IMR-90 (cell line): ENCODE data around the gene LAMA2. TPM values are rescaled to one million over a fixed set of nuclear protein-coding genes. Genes with fewer than 3 reads are reported as not detected.

Experiments
- ATAC-seq: fragments of 200-7000 bp; cut with Tn5 transposase; 2 replicates; pipeline ENCODE4 v1.9.1; 2020; ENCODE audit warnings: low read depth, mild to moderate bottlenecking, moderate library complexity
- BruUV-seq: library from RNA; stranded (reverse); fragments of 400-500 nt; replicated peaks from 2 replicates; lab custom pipeline; 2021; lab: Mats Ljungman, UMichigan
- CTCF ChIA-PET: fragments of 300-600 bp; formaldehyde crosslinking; extraction: SDS; loops from one replicate; lab custom pipeline; 2021; ENCODE audit warnings: antibody characterized with exemption; lab: Yijun Ruan, JAX
- POLR2A ChIA-PET: fragments of 300-600 bp; sonication (Branson Sonifier 250); formaldehyde crosslinking; loops from one replicate; lab custom pipeline; 2022; ENCODE audit warnings: antibody characterized with exemption; ENCODE audit not compliant: unreplicated experiment; lab: Charles Lee
- DNase-seq: peaks from one replicate; pipeline ENCODE4 v3.0.0; 2013
- H2AFZ ChIP-seq: replicated peaks from 2 replicates; pipeline ENCODE3; 2013; ENCODE audit warnings: low read length, mild to moderate bottlenecking; ENCODE audit not compliant: poor library complexity
- H2AK5ac ChIP-seq: 2 replicates; pipeline ENCODE4 v1.6.1; 2013; ENCODE audit warnings: low read depth, low read length, inconsistent platforms
- H2AK9ac ChIP-seq: replicated peaks from 2 replicates; pipeline ENCODE3; 2013; ENCODE audit warnings: mild to moderate bottlenecking, low read depth, low read length, moderate library complexity; ENCODE audit not compliant: poor library complexity
- H2BK120ac ChIP-seq: 2 replicates; pipeline ENCODE4 v1.6.1; 2013; ENCODE audit warnings: low read depth, low read length, inconsistent platforms
- H2BK15ac ChIP-seq: 3 replicates; pipeline ENCODE4 v1.6.1; 2013; ENCODE audit warnings: low read depth, low read length, inconsistent platforms
- H2BK20ac ChIP-seq: 2 replicates; pipeline ENCODE4 v1.6.1; 2013; ENCODE audit warnings: low read depth, mild to moderate bottlenecking, inconsistent platforms, low read length, moderate library complexity
- H2BK5ac ChIP-seq: 2 replicates; pipeline ENCODE4 v1.6.1; 2013; ENCODE audit warnings: mild to moderate bottlenecking, low read depth, low read length, inconsistent platforms; ENCODE audit not compliant: poor library complexity, severe bottlenecking
- H3K14ac ChIP-seq: replicated peaks from 2 replicates; pipeline ENCODE4 v1.6.1; 2013; ENCODE audit warnings: low read depth, low read length, inconsistent platforms
- H3K18ac ChIP-seq: 2 replicates; pipeline ENCODE4 v1.6.1; 2013; ENCODE audit warnings: low read depth, low read length, control low read depth
- H3K23ac ChIP-seq: 2 replicates; pipeline ENCODE4 v1.6.1; 2013; ENCODE audit warnings: low read depth, low read length, inconsistent platforms
- H3K27ac ChIP-seq: 2 replicates; pipeline ENCODE4 v1.5.1; 2013; ENCODE audit warnings: mild to moderate bottlenecking, control low read depth, low read length; ENCODE audit not compliant: insufficient read depth
- H3K27me3 ChIP-seq: 2 replicates; pipeline ENCODE4 v1.6.1; 2013; ENCODE audit warnings: low read length; ENCODE audit not compliant: control insufficient read depth, insufficient read depth
- H3K36me3 ChIP-seq: 2 replicates; pipeline ENCODE4 v1.6.1; 2013; ENCODE audit warnings: low read length, mixed read lengths; ENCODE audit not compliant: control insufficient read depth, insufficient read depth
- H3K4ac ChIP-seq: 2 replicates; pipeline ENCODE4 v1.6.1; 2013; ENCODE audit warnings: low read depth, low read length, inconsistent platforms
- H3K4me1 ChIP-seq: 2 replicates; pipeline ENCODE4 v1.6.1; 2013; ENCODE audit warnings: low read length, mixed read lengths; ENCODE audit not compliant: control insufficient read depth, insufficient read depth
- H3K4me2 ChIP-seq: 2 replicates; pipeline ENCODE4 v1.6.1; 2013; ENCODE audit warnings: low read depth, mild to moderate bottlenecking, control low read depth, low read length, moderate library complexity
- H3K4me3 ChIP-seq: 2 replicates; pipeline ENCODE4 v1.5.1; 2013; ENCODE audit warnings: low read depth, mild to moderate bottlenecking, control low read depth, low read length, moderate library complexity; ENCODE audit not compliant: insufficient read depth
- H3K56ac ChIP-seq: 2 replicates; pipeline ENCODE4 v1.6.1; 2013; ENCODE audit warnings: low read length, inconsistent platforms; ENCODE audit not compliant: insufficient read depth; ENCODE audit errors: extremely low read depth
- H3K79me1 ChIP-seq, 2 experiments: 2 replicates each; pipeline ENCODE4 v1.6.1; 2013; ENCODE audit warnings: low read length in 2 of 2, inconsistent platforms in 1 of 2, low read depth in 1 of 2
- H3K9ac ChIP-seq: 2 replicates; pipeline ENCODE4 v1.6.1; 2013; ENCODE audit warnings: low read depth, low read length, control low read depth
- H3K9me1 ChIP-seq: 2 replicates; pipeline ENCODE4 v1.6.1; 2013; ENCODE audit warnings: low read length, inconsistent platforms; ENCODE audit not compliant: insufficient read depth
- H3K9me3 ChIP-seq: 2 replicates; pipeline ENCODE4 v1.6.1; 2013; ENCODE audit warnings: low read length; ENCODE audit not compliant: control insufficient read depth, insufficient read depth
- H4K20me1 ChIP-seq: 2 replicates; pipeline ENCODE4 v1.6.1; 2013; ENCODE audit warnings: low read length, inconsistent platforms; ENCODE audit not compliant: insufficient read depth
- H4K5ac ChIP-seq: 2 replicates; pipeline ENCODE4 v1.6.1; 2013; ENCODE audit warnings: mild to moderate bottlenecking, low read depth, low read length, control low read depth
- H4K8ac ChIP-seq, 2 experiments: 2 replicates each; pipeline ENCODE4 v1.6.1; 2013; ENCODE audit warnings: low read depth in 2 of 2, low read length in 2 of 2, control low read depth in 1 of 2, inconsistent platforms in 1 of 2
- H4K91ac ChIP-seq: 2 replicates; pipeline ENCODE4 v1.6.1; 2013; ENCODE audit warnings: low read depth, low read length, inconsistent platforms; ENCODE audit not compliant: insufficient read depth
- BHLHE40 ChIP-seq: fragments of 150-350 bp; IDR thresholded peaks from 2 replicates; pipeline ENCODE4 v1.6.1; 2016; ENCODE audit warnings: mild to moderate bottlenecking, low read depth, low read length
- ELK1 ChIP-seq: fragments of 150-350 bp; IDR thresholded peaks from 2 replicates; pipeline ENCODE4 v1.6.1; 2016; ENCODE audit warnings: low read depth, mild to moderate bottlenecking, low read length, moderate library complexity, borderline replicate concordance
- USF2 ChIP-seq: fragments of 150-350 bp; IDR thresholded peaks from 2 replicates; pipeline ENCODE4 v1.6.1; 2017; ENCODE audit warnings: mild to moderate bottlenecking, antibody characterized with exemption, low read length, low read depth
- WGBS, 2 experiments: methylation state at CpG; one replicate each; pipeline versions ENCODE4 v1.1.5 to v1.1.7; 2013; ENCODE audit warnings: missing lambda C conversion rate in 2 of 2; ENCODE audit not compliant: insufficient read length in 1 of 2; ENCODE audit errors: extremely low coverage in 2 of 2; 5-methylcytosine and 5-hydroxymethylcytosine counted together
- dilution Hi-C: fragments of 300-500 bp; cut with HindIII; formaldehyde crosslinking; loops from one replicate; pipeline ENCODE4 v1.14.3; 2018; ENCODE audit warnings: low sequenced_read_pairs; ENCODE audit not compliant: unreplicated experiment
- in situ Hi-C: fragments of 300-500 bp; cut with MboI; formaldehyde crosslinking; loops from 3 replicates; pipeline ENCODE4 v1.14.3; 2019; ENCODE audit warnings: low sequenced_read_pairs, inconsistent platforms, mixed read lengths
- intact Hi-C: fragments of 100-400 bp; cut with micrococcal nuclease; formaldehyde crosslinking; loops from 2 replicates; pipeline ENCODE4 v1.10.0; 2022
- polyA plus RNA-seq, 3 experiments: library from polyadenylated mRNA; depleted of rRNA; stranded (reverse); fragments of >200 nt; gene quantifications; 2 replicates each; pipeline ENCODE4 v1.2.3, GENCODE V29; 2012; ENCODE audit warnings: low replicate concordance in 1 of 3
- total RNA-seq: library from RNA; depleted of rRNA; stranded (reverse); fragments of >200 nt; gene quantifications from 2 replicates; pipeline ENCODE4 v1.2.3, GENCODE V29; 2012

The LAMA2 gene
- total and polyA plus RNA-seq, 2 of the 4 experiments (the other 2 are of a cell fraction) = 9.9 to 13.3 TPM

GRCh38 chr6:129297592-129297991 lies 414.7 kb downstream of the LAMA2 start:
- H2AK5ac ChIP-seq = no peak overlapping the region
- TF ChIP-seq BHLHE40 (no peak), ELK1 (no peak), USF2 (no peak)
- H4K91ac ChIP-seq = no peak overlapping the region
- H3K4me3 ChIP-seq = no peak overlapping the region
- no peak overlapping the region for H2AFZ ChIP-seq
- DNase-seq (no peak), ATAC-seq (no peak)
- H3K9ac ChIP-seq = no peak overlapping the region
- H4K5ac ChIP-seq = no peak overlapping the region
- no peaks in the 10 kb centered on the region for H3K9me3 ChIP-seq
- in situ Hi-C loops = no loop called here
- H2BK15ac ChIP-seq = no peak overlapping the region
- H3K79me1 ChIP-seq = no peaks in the 10 kb centered on the region
- H4K20me1 ChIP-seq = no peaks in the 10 kb centered on the region
- ChIA-PET POLR2A (no interaction called here), CTCF (interaction anchor here (1.0 kb wide), 1 partner anchor 15 kb away, joined by 4 read pairs; no protein-coding TSS in a partner anchor)
- no peak overlapping the region for H3K23ac ChIP-seq
- H3K4me2 ChIP-seq = no peak overlapping the region
- no peaks in the 10 kb centered on the region for H3K27me3 ChIP-seq
- intact Hi-C loops = no loop called here
- no peaks in the 10 kb centered on the region for H3K36me3 ChIP-seq
- H3K4ac ChIP-seq = no peak overlapping the region
- no peak overlapping the region for H2BK20ac ChIP-seq
- no peaks in the 10 kb centered on the region for H3K9me1 ChIP-seq
- H3K27ac ChIP-seq = no peak overlapping the region
- 100% methylated on average over 1 of the region's 5 CpGs; no CpG with 5 or more reads in 1 of the 2 experiments for WGBS, 2 experiments
- no peak overlapping the region for H3K18ac ChIP-seq
- H2BK5ac ChIP-seq = no peak overlapping the region
- no peak overlapping the region for H4K8ac ChIP-seq
- no peak overlapping the region for H3K14ac ChIP-seq
- dilution Hi-C loops = no loop called here
- BruUV-seq = no TSS peak
- no peak overlapping the region for H3K56ac ChIP-seq
- H3K4me1 ChIP-seq = no peaks in the 10 kb centered on the region
- no peak overlapping the region for H2AK9ac ChIP-seq
- H2BK120ac ChIP-seq = no peak overlapping the region
